GM12892 (cell line): ENCODE results near the gene MTHFD1L.

Experiments
- POLR2A ChIP-seq: IDR thresholded peaks from 2 replicates; pipeline ENCODE4 v1.6.1; 2011; ENCODE audit warnings: low read depth, low read length, control low read depth
- TAF1 ChIP-seq: IDR thresholded peaks from 2 replicates; pipeline ENCODE4 v1.6.1; 2011; ENCODE audit warnings: low read depth, mild to moderate bottlenecking, control low read depth, low read length, borderline replicate concordance

- TF ChIP-seq POLR2A: no peak
- no peak for TF ChIP-seq TAF1
Measured at GRCh38 chr6:150914372-150914771, 48.9 kb downstream of the MTHFD1L start.
